Cardiac muscle cell (in vitro differentiated cells and primary cell): ENCODE measurements around the gene EXOC4. TPM values are rescaled to one million over a fixed set of nuclear protein-coding genes. Genes with fewer than 3 reads are reported as not detected.

Experiments used
- DNase-seq, 2 donors: peaks; one replicate each; pipeline versions ENCODE4 v3.0.0 to v3.0.0-alpha.2; 2010 to 2017; ENCODE audit warnings: low read depth in 1 of 2, low spot score in 1 of 2
- H3K27ac ChIP-seq: fragments of 200-600 bp; sonication (generic); 2 replicates; pipeline ENCODE4 v1.5.1; 2016
- H3K27me3 ChIP-seq: fragments of 200-600 bp; sonication (generic); 2 replicates; pipeline ENCODE4 v1.6.0; 2016; ENCODE audit warnings: control low read depth
- H3K36me3 ChIP-seq: fragments of 200-600 bp; sonication (generic); 2 replicates; pipeline ENCODE4 v1.5.1; 2016; ENCODE audit warnings: control low read depth
- H3K4me1 ChIP-seq: fragments of 200-600 bp; sonication (generic); 2 replicates; pipeline ENCODE4 v1.8.1; 2017; ENCODE audit warnings: low read depth, mild to moderate bottlenecking, mixed run types
- H3K4me3 ChIP-seq: fragments of 200-600 bp; sonication (generic); 2 replicates; pipeline ENCODE4 v1.5.1; 2016; ENCODE audit warnings: mild to moderate bottlenecking
- H3K9me3 ChIP-seq: fragments of 200-600 bp; sonication (generic); 2 replicates; pipeline ENCODE4 v1.5.1; 2017; ENCODE audit warnings: low read depth, mild to moderate bottlenecking, control low read depth
- polyA plus RNA-seq: library from polyadenylated mRNA; unstranded; fragments of >200 nt; fragmentation: Nextera tagmentation; extraction: Ambion mirVana; gene quantifications from 2 replicates; pipeline ENCODE4 v1.2.1, GENCODE V29; 2016
- total RNA-seq: library from RNA; depleted of rRNA; stranded (reverse); fragments of >200 nt; gene quantifications from 2 replicates; pipeline ENCODE4 v1.2.3, GENCODE V29; 2016
- TF ChIP-seq, protein P1 (sequence below): IDR thresholded peaks from 2 replicates; pipeline ENCODE4 v1.5.1; 2012; ENCODE audit warnings: low read depth, mild to moderate bottlenecking, low read length

Gene EXOC4
- total and polyA plus RNA-seq, 2 experiments from 2014 or later = 33.6 to 46.0 TPM

DNA sequence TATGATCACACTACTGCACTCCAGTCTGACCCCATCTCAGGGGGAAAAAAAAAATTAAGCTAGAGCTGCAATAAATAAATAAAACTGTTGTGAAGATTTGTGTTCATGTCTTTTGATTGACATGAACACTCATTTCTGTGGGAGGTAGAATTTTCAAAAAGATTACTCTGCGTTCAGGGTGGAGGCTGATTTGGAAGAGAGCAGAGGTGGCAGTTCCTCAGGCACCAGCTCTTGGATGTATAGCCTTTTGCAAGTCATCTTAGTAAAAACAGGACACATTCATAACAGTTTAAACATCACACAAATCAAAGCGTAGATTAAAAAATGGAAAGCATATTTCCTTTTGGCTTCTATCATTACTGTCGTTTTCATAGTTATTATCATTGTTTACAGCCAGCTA lies 630.7 kb downstream of the EXOC4 start:
- Histone ChIP-seq H3K4me1 (no peaks in the 10 kb centered on the region), H3K9me3 (no peaks in the 10 kb centered on the region), H3K4me3 (no peak overlapping the region), H3K27ac (no peak overlapping the region), H3K36me3 (no peaks in the 10 kb centered on the region), H3K27me3 (no peaks in the 10 kb centered on the region)
- DNase-seq = no peak
- TF ChIP-seq, protein P1, sequence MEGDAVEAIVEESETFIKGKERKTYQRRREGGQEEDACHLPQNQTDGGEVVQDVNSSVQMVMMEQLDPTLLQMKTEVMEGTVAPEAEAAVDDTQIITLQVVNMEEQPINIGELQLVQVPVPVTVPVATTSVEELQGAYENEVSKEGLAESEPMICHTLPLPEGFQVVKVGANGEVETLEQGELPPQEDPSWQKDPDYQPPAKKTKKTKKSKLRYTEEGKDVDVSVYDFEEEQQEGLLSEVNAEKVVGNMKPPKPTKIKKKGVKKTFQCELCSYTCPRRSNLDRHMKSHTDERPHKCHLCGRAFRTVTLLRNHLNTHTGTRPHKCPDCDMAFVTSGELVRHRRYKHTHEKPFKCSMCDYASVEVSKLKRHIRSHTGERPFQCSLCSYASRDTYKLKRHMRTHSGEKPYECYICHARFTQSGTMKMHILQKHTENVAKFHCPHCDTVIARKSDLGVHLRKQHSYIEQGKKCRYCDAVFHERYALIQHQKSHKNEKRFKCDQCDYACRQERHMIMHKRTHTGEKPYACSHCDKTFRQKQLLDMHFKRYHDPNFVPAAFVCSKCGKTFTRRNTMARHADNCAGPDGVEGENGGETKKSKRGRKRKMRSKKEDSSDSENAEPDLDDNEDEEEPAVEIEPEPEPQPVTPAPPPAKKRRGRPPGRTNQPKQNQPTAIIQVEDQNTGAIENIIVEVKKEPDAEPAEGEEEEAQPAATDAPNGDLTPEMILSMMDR = no peak

- no peak overlapping the region for H3K4me3 ChIP-seq
- H3K36me3 ChIP-seq = no peaks in the 10 kb centered on the region
- H3K4me1 ChIP-seq = no peaks in the 10 kb centered on the region
- H3K9me3 ChIP-seq = no peaks in the 10 kb centered on the region
- no peaks in the 10 kb centered on the region for H3K27me3 ChIP-seq
- TF ChIP-seq, protein P1 = no peak
- no peak for DNase-seq
- no peak overlapping the region for H3K27ac ChIP-seq
Measured at GRCh38 chr7:133885213-133885612, 632.3 kb downstream of the EXOC4 start.

- TF ChIP-seq, protein P1 = no peak
- no peak for DNase-seq
- H3K27ac ChIP-seq = no peak overlapping the region
- no peaks in the 10 kb centered on the region for H3K9me3 ChIP-seq
- no peaks in the 10 kb centered on the region for H3K4me1 ChIP-seq
- H3K36me3 ChIP-seq = no peaks in the 10 kb centered on the region
- no peak overlapping the region for H3K4me3 ChIP-seq
- no peaks in the 10 kb centered on the region for H3K27me3 ChIP-seq
Measured at GRCh38 chr7:133886086-133886485, 633.2 kb downstream of the EXOC4 start.

DNA sequence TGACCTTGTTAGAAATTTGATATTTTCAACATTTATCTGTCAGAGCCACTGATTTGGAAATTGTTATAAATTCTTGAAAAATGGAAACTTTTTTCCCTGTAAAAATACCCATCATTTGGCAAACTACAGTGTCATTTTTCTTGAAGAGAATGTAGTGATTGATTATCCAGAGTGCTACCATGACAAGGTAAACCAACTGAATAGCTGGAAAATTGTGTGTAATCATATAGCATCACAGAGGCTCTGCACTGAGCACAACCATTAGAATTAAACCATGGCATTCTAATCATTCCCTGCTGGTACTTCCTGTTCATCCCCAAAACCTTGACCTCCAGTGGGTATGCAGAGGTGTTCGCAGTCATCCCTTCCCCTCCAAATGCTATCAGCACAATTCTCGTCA lies 633.9 kb downstream of the EXOC4 start:
- Histone ChIP-seq H3K27ac (no peak overlapping the region), H3K36me3 (no peaks in the 10 kb centered on the region), H3K4me1 (no peaks in the 10 kb centered on the region), H3K4me3 (no peak overlapping the region), H3K9me3 (no peaks in the 10 kb centered on the region), H3K27me3 (no peaks in the 10 kb centered on the region)
- DNase-seq = no peak
- TF ChIP-seq, protein P1 = no peak

DNA sequence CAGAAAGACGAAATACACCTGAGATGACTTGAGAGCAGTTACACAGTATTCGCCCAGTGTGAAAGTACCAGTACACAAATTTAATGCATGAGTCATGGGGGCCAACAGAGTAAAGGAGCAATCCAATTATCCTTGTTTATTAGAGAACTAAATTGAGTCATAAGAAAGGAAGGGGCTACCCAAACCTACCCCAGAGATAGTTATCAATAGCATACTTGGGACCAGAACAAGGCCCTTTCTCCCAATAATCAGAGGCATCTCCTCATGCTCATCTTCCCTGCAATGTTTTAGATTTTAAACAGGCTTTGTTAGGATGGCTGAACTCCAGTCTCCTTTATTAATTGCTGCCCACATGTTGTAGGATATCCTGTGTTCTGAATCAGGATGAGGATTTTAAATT lies 634.6 kb downstream of the EXOC4 start:
- DNase-seq = no peak
- H3K9me3 ChIP-seq = no peaks in the 10 kb centered on the region
- H3K27me3 ChIP-seq = no peaks in the 10 kb centered on the region
- H3K4me1 ChIP-seq = no peaks in the 10 kb centered on the region
- TF ChIP-seq, protein P1 = no peak
- no peak overlapping the region for H3K27ac ChIP-seq
- no peak overlapping the region for H3K4me3 ChIP-seq
- H3K36me3 ChIP-seq = no peaks in the 10 kb centered on the region
